Trophoblast cell (in vitro differentiated cells and primary cell): Measurements from ENCODE around the gene CACNA2D3.

Source experiments
- DNase-seq, 2 donors: peaks; one replicate each; pipeline ENCODE4 v3.0.0-alpha.2; 2016
- H2AFZ ChIP-seq: 2 replicates; pipeline ENCODE4 v1.6.1; 2013; ENCODE audit warnings: low read length, moderate library complexity, mild to moderate bottlenecking; ENCODE audit not compliant: insufficient read depth, poor library complexity
- H2AK5ac ChIP-seq: 2 replicates; pipeline ENCODE4 v1.6.1; 2013; ENCODE audit warnings: mild to moderate bottlenecking, low read length
- H2BK120ac ChIP-seq: 2 replicates; pipeline ENCODE4 v1.6.1; 2013; ENCODE audit warnings: low read length, mild to moderate bottlenecking, moderate library complexity; ENCODE audit not compliant: insufficient read depth, poor library complexity
- H2BK12ac ChIP-seq: 2 replicates; pipeline ENCODE4 v1.6.1; 2013; ENCODE audit warnings: mild to moderate bottlenecking, low read length, moderate library complexity
- H2BK5ac ChIP-seq: 2 replicates; pipeline ENCODE4 v1.6.1; 2013; ENCODE audit warnings: low read length, low read depth, moderate library complexity, mild to moderate bottlenecking; ENCODE audit not compliant: poor library complexity
- H3K14ac ChIP-seq: 2 replicates; pipeline ENCODE4 v1.6.1; 2013; ENCODE audit warnings: mild to moderate bottlenecking, low read length
- H3K18ac ChIP-seq: 2 replicates; pipeline ENCODE4 v1.6.1; 2013; ENCODE audit warnings: mild to moderate bottlenecking, low read length
- H3K23ac ChIP-seq: 2 replicates; pipeline ENCODE4 v1.6.1; 2013; ENCODE audit warnings: low read length
- H3K27ac ChIP-seq: 2 replicates; pipeline ENCODE4 v1.5.1; 2013; ENCODE audit warnings: low read depth, mild to moderate bottlenecking, inconsistent platforms, low read length, moderate library complexity
- H3K27me3 ChIP-seq: 2 replicates; pipeline ENCODE4 v1.6.1; 2013; ENCODE audit warnings: inconsistent platforms, mild to moderate bottlenecking, low read length, moderate library complexity; ENCODE audit not compliant: insufficient read depth
- H3K36me3 ChIP-seq, 2 experiments: 1 replicate in 1 of 2; 2 replicates in 1 of 2; pipeline ENCODE4 v1.6.1; 2013; ENCODE audit warnings: low read length in 2 of 2, mild to moderate bottlenecking in 2 of 2, moderate library complexity in 1 of 2; ENCODE audit not compliant: insufficient read depth in 2 of 2, control insufficient read depth in 1 of 2
- H3K4ac ChIP-seq: 2 replicates; pipeline ENCODE4 v1.6.1; 2013; ENCODE audit warnings: low read depth, mild to moderate bottlenecking, low read length, moderate library complexity
- H3K4me1 ChIP-seq, 2 experiments: 1 replicate in 1 of 2; 2 replicates in 1 of 2; pipeline ENCODE4 v1.6.1; 2013; ENCODE audit warnings: low read length in 2 of 2, mild to moderate bottlenecking in 2 of 2, moderate library complexity in 1 of 2; ENCODE audit not compliant: insufficient read depth in 2 of 2, control insufficient read depth in 1 of 2
- H3K4me2 ChIP-seq: 2 replicates; pipeline ENCODE4 v1.6.1; 2013; ENCODE audit warnings: inconsistent platforms, mild to moderate bottlenecking, low read length, moderate library complexity
- H3K4me3 ChIP-seq: 2 replicates; pipeline ENCODE4 v1.5.1; 2013; ENCODE audit warnings: mild to moderate bottlenecking, low read depth, low read length, inconsistent platforms
- H3K79me1 ChIP-seq: one replicate; pipeline ENCODE4 v1.6.1; 2013; ENCODE audit warnings: low read length
- H3K79me2 ChIP-seq: 2 replicates; pipeline ENCODE4 v1.6.1; 2013; ENCODE audit warnings: low read length, mild to moderate bottlenecking; ENCODE audit not compliant: control insufficient read depth, insufficient read depth, poor library complexity
- H3K9ac ChIP-seq: 2 replicates; pipeline ENCODE4 v1.6.1; 2013; ENCODE audit warnings: mild to moderate bottlenecking, low read length
- H3K9me3 ChIP-seq: 2 replicates; pipeline ENCODE4 v1.6.1; 2013; ENCODE audit warnings: low read depth, mild to moderate bottlenecking, control low read depth, inconsistent platforms, low read length; ENCODE audit not compliant: insufficient read depth
- H4K12ac ChIP-seq: 2 replicates; pipeline ENCODE4 v1.6.1; 2013; ENCODE audit warnings: low read depth, mild to moderate bottlenecking, low read length, moderate library complexity
- H4K8ac ChIP-seq: 2 replicates; pipeline ENCODE4 v1.6.1; 2013; ENCODE audit warnings: low read depth, mild to moderate bottlenecking, low read length, moderate library complexity
- H4K91ac ChIP-seq: one replicate; pipeline ENCODE4 v1.6.1; 2013; ENCODE audit warnings: low read depth, mild to moderate bottlenecking, low read length, moderate library complexity
- WGBS: extraction: QIAGEN DNeasy Blood & Tissue Kit; methylation state at CpG from one replicate; pipeline ENCODE4 v1.1.7; 2013; ENCODE audit warnings: missing lambda C conversion rate; ENCODE audit not compliant: insufficient read length, insufficient coverage; ENCODE audit errors: extremely low coverage; 5-methylcytosine and 5-hydroxymethylcytosine counted together

CACNA2D3 gene

GRCh38 chr3:54604495-54604894 is 482.1 kb downstream of the CACNA2D3 start:
- Histone ChIP-seq H3K9ac (no peak overlapping the region), H2AK5ac (no peak overlapping the region), H2BK12ac (no peak overlapping the region), H3K4me1 (no peaks in the 10 kb centered on the region), H3K79me1 (no peaks in the 10 kb centered on the region), H3K14ac (no peak overlapping the region), H3K23ac (no peak overlapping the region), H3K4ac (no peak overlapping the region), H2BK5ac (no peak overlapping the region), H3K4me3 (no peak overlapping the region), H2AFZ (no peak overlapping the region), H4K12ac (no peak overlapping the region), H3K27me3 (no peaks in the 10 kb centered on the region), H3K27ac (no peak overlapping the region), H3K4me2 (no peak overlapping the region), H2BK120ac (no peak overlapping the region), H3K79me2 (no peaks in the 10 kb centered on the region), H3K9me3 (peaks cover 5% of the 10 kb centered on the region), H4K91ac (no peak overlapping the region), H3K18ac (no peak overlapping the region), H4K8ac (no peak overlapping the region), H3K36me3 (no peaks in the 10 kb centered on the region)
- DNase-seq, result no peak
- WGBS, result no CpG with 5 or more reads among the region's 4 CpGs

- H3K4me1 ChIP-seq, result no peaks in the 10 kb centered on the region
- H4K8ac ChIP-seq, result no peak overlapping the region
- no peak overlapping the region for H2BK120ac ChIP-seq
- H3K79me1 ChIP-seq, result no peaks in the 10 kb centered on the region
- no peak overlapping the region for H3K23ac ChIP-seq
- no peak overlapping the region for H3K18ac ChIP-seq
- H2AFZ ChIP-seq, result no peak overlapping the region
- no peak overlapping the region for H2AK5ac ChIP-seq
- no peak overlapping the region for H3K27ac ChIP-seq
- no peak overlapping the region for H3K4ac ChIP-seq
- H3K9ac ChIP-seq, result no peak overlapping the region
- H3K79me2 ChIP-seq, result no peaks in the 10 kb centered on the region
- no peak overlapping the region for H2BK12ac ChIP-seq
- H3K27me3 ChIP-seq, result no peaks in the 10 kb centered on the region
- no peak overlapping the region for H3K4me2 ChIP-seq
- peaks cover 5% of the 10 kb centered on the region for H3K9me3 ChIP-seq
- H2BK5ac ChIP-seq, result no peak overlapping the region
- no peak overlapping the region for H4K12ac ChIP-seq
- H3K14ac ChIP-seq, result no peak overlapping the region
- H4K91ac ChIP-seq, result no peak overlapping the region
- DNase-seq, result no peak
- no peaks in the 10 kb centered on the region for H3K36me3 ChIP-seq
- no peak overlapping the region for H3K4me3 ChIP-seq
Measured at GRCh38 chr3:54608041-54608440, 485.7 kb downstream of the CACNA2D3 start.

- no peaks in the 10 kb centered on the region for H3K27me3 ChIP-seq
- no peak overlapping the region for H2AFZ ChIP-seq
- no peak overlapping the region for H3K4me3 ChIP-seq
- no peak overlapping the region for H3K18ac ChIP-seq
- no peak for DNase-seq
- no peak overlapping the region for H3K14ac ChIP-seq
- no peak overlapping the region for H4K12ac ChIP-seq
- no peak overlapping the region for H2BK120ac ChIP-seq
- no peak overlapping the region for H4K8ac ChIP-seq
- H3K79me1 ChIP-seq, result no peaks in the 10 kb centered on the region
- H2BK5ac ChIP-seq, result no peak overlapping the region
- no peaks in the 10 kb centered on the region for H3K36me3 ChIP-seq
- H4K91ac ChIP-seq, result no peak overlapping the region
- H3K27ac ChIP-seq, result no peak overlapping the region
- no peak overlapping the region for H3K23ac ChIP-seq
- no peaks in the 10 kb centered on the region for H3K79me2 ChIP-seq
- H3K9me3 ChIP-seq, result peaks cover 2% of the 10 kb centered on the region
- no peak overlapping the region for H3K9ac ChIP-seq
- no peaks in the 10 kb centered on the region for H3K4me1 ChIP-seq
- no peak overlapping the region for H2AK5ac ChIP-seq
- H2BK12ac ChIP-seq, result no peak overlapping the region
- no CpG with 5 or more reads among the region's 4 CpGs for WGBS
- no peak overlapping the region for H3K4me2 ChIP-seq
- no peak overlapping the region for H3K4ac ChIP-seq
Measured at GRCh38 chr3:54619053-54619452, 496.7 kb downstream of the CACNA2D3 start.

GRCh38 chr3:54619531-54619930 is 497.2 kb downstream of the CACNA2D3 start:
- Histone ChIP-seq H2AFZ (no peak overlapping the region), H3K4me2 (no peak overlapping the region), H3K23ac (no peak overlapping the region), H3K14ac (no peak overlapping the region), H4K8ac (no peak overlapping the region), H4K91ac (no peak overlapping the region), H2AK5ac (no peak overlapping the region), H2BK12ac (no peak overlapping the region), H3K4me1 (no peaks in the 10 kb centered on the region), H3K18ac (no peak overlapping the region), H3K27me3 (no peaks in the 10 kb centered on the region), H3K27ac (no peak overlapping the region), H3K9me3 (peaks cover 2% of the 10 kb centered on the region), H3K79me2 (no peaks in the 10 kb centered on the region), H4K12ac (no peak overlapping the region), H3K9ac (no peak overlapping the region), H3K4ac (no peak overlapping the region), H3K4me3 (no peak overlapping the region), H2BK120ac (no peak overlapping the region), H3K36me3 (no peaks in the 10 kb centered on the region), H3K79me1 (no peaks in the 10 kb centered on the region), H2BK5ac (no peak overlapping the region)
- no CpG with 5 or more reads among the region's 3 CpGs for WGBS
- no peak for DNase-seq
